Measurements from ENCODE around the gene OPTC. TPM values are rescaled to one million over a fixed set of nuclear protein-coding genes. Genes with fewer than 3 reads are reported as not detected.
"Not testable (repeated sequence)": the region's sequence is repeated elsewhere in the genome, so short reads cannot be mapped to it uniquely, and the experiment has no call there.

The OPTC gene
- total RNA-seq: not detected in 2 replicates
- long read RNA-seq: 0 reads

DNA sequence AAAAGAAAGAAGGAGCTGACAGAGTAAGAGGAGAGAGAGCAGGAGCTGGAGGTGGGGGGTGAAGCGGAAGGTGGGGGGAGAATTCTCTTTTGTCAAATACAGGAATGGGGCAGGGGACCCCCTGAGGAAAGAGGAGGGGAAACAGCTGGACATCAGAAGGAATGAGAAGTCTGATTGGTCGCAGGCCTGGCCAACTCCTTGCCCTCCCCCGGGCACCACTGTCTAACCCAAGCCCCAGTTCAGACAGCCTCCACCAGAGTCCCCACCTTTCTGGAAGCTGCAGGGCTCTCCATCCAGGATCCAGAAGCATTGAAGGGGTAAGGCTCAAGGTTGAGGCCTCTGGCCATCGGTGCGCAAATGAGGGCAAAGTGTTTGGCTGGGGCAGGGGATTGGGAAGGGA is at the start of gene OPTC:
TSS of gene OPTC (plus strand) at position 253 of the 400 bp plus-strand sequence. CDS start 1,853 bp downstream, outside the sequence.
- no peak within 1 kb of the TSS for H3K4me3 Mint-ChIP-seq (ENCODE audit: low read depth)
- no peak for DNase-seq (ENCODE audit: low spot score, unreplicated experiment)

GRCh38 chr1:203444171-203444576 is 49.8 kb upstream of the OPTC start:
- TF ChIP-seq, protein P1, sequence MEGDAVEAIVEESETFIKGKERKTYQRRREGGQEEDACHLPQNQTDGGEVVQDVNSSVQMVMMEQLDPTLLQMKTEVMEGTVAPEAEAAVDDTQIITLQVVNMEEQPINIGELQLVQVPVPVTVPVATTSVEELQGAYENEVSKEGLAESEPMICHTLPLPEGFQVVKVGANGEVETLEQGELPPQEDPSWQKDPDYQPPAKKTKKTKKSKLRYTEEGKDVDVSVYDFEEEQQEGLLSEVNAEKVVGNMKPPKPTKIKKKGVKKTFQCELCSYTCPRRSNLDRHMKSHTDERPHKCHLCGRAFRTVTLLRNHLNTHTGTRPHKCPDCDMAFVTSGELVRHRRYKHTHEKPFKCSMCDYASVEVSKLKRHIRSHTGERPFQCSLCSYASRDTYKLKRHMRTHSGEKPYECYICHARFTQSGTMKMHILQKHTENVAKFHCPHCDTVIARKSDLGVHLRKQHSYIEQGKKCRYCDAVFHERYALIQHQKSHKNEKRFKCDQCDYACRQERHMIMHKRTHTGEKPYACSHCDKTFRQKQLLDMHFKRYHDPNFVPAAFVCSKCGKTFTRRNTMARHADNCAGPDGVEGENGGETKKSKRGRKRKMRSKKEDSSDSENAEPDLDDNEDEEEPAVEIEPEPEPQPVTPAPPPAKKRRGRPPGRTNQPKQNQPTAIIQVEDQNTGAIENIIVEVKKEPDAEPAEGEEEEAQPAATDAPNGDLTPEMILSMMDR (IDR thresholded peaks at IDR 0.05; ENCODE audit: unreplicated experiment): no peak
- H3K36me3 Mint-ChIP-seq (ENCODE audit: insufficient read depth): no peaks in the 10 kb centered on the region
- H3K27ac Mint-ChIP-seq: no peak overlapping the region
- peaks cover 4% of the 10 kb centered on the region for H3K9me3 Mint-ChIP-seq (ENCODE audit: low read depth)
- no peak for DNase-seq (ENCODE audit: low spot score, unreplicated experiment)
- peaks cover 9% of the 10 kb centered on the region for H3K4me1 Mint-ChIP-seq (ENCODE audit: low read depth)
- no peak overlapping the region for H3K4me3 Mint-ChIP-seq (ENCODE audit: low read depth)
- H3K27me3 Mint-ChIP-seq: peaks cover 45% of the 10 kb centered on the region

More for the DNA sequence above, at the start of gene OPTC:
- TF ChIP-seq, protein P1 (IDR thresholded peaks at IDR 0.05; ENCODE audit: unreplicated experiment): no peak
- Mint-ChIP-seq H3K36me3 (ENCODE audit: insufficient read depth) (no peaks in the 10 kb centered on the region), H3K9me3 (ENCODE audit: low read depth) (no peaks in the 10 kb centered on the region), H3K27me3 (peaks cover 22% of the 10 kb centered on the region), H3K4me1 (ENCODE audit: low read depth) (no peaks in the 10 kb centered on the region), H3K27ac (no peak within 1 kb of the TSS)

GRCh38 chr1:203447151-203447550 is 46.8 kb upstream of the OPTC start:
- TF ChIP-seq, protein P1 (IDR thresholded peaks at IDR 0.05; ENCODE audit: unreplicated experiment): no peak
- Mint-ChIP-seq H3K4me3 (ENCODE audit: low read depth) (no peak overlapping the region), H3K36me3 (ENCODE audit: insufficient read depth) (no peaks in the 10 kb centered on the region), H3K27me3 (peaks cover 33% of the 10 kb centered on the region), H3K27ac (no peak overlapping the region), H3K9me3 (ENCODE audit: low read depth) (peaks cover 4% of the 10 kb centered on the region), H3K4me1 (ENCODE audit: low read depth) (peaks cover 13% of the 10 kb centered on the region)
- no peak for DNase-seq (ENCODE audit: low spot score, unreplicated experiment)

- not testable (repeated sequence) for H3K36me3 Mint-ChIP-seq (ENCODE audit: insufficient read depth); H3K9me3 Mint-ChIP-seq (ENCODE audit: low read depth); DNase-seq (ENCODE audit: low spot score, unreplicated experiment); H3K4me3 Mint-ChIP-seq (ENCODE audit: low read depth); H3K27ac Mint-ChIP-seq
- Mint-ChIP-seq H3K4me1 (ENCODE audit: low read depth) (peaks cover 13% of the 10 kb centered on the region), H3K27me3 (peaks cover 33% of the 10 kb centered on the region)
Observed at GRCh38 chr1:203447598-203447997, 46.4 kb upstream of the OPTC start.

- peaks cover 30% of the 10 kb centered on the region for H3K27me3 Mint-ChIP-seq
- H3K9me3 Mint-ChIP-seq (ENCODE audit: low read depth): peaks cover 4% of the 10 kb centered on the region
- no peaks in the 10 kb centered on the region for H3K36me3 Mint-ChIP-seq (ENCODE audit: insufficient read depth)
- TF ChIP-seq, protein P1 (IDR thresholded peaks at IDR 0.05; ENCODE audit: unreplicated experiment): no peak
- no peak overlapping the region for H3K4me3 Mint-ChIP-seq (ENCODE audit: low read depth)
- H3K4me1 Mint-ChIP-seq (ENCODE audit: low read depth): peaks cover 13% of the 10 kb centered on the region
- no peak overlapping the region for H3K27ac Mint-ChIP-seq
- no peak for DNase-seq (ENCODE audit: low spot score, unreplicated experiment)
Observed at GRCh38 chr1:203448521-203449061, 45.4 kb upstream of the OPTC start.

DNA sequence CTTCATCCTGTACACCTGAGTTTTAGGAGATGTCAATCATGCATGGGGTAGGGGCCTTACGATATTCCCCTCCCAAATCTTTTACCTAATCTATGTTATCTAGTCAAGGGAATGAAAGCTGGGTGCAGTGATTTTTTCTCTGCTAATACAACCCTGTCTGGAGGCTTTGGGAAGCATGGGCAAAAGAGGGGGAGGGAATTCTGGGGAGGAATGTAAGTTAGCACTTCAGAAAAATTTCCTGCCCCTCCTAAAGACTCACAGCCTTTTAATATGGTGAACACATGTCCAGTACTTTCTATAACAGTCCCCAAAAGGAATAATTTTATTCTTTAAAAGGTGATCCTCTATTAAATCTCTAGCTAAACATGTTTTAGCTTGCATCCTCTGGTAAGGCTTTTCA is 44.0 kb upstream of the OPTC start:
- TF ChIP-seq, protein P1 (IDR thresholded peaks at IDR 0.05; ENCODE audit: unreplicated experiment): no peak
- Mint-ChIP-seq H3K27ac (no peak overlapping the region), H3K27me3 (peaks cover 28% of the 10 kb centered on the region), H3K36me3 (ENCODE audit: insufficient read depth) (no peaks in the 10 kb centered on the region), H3K4me3 (ENCODE audit: low read depth) (no peak overlapping the region), H3K9me3 (ENCODE audit: low read depth) (peaks cover 2% of the 10 kb centered on the region), H3K4me1 (ENCODE audit: low read depth) (peaks cover 13% of the 10 kb centered on the region)
- DNase-seq (ENCODE audit: low spot score, unreplicated experiment): no peak
